ENCODE measurements around the gene CEBPZOS.

- TF ChIP-seq CTCF (IDR thresholded peaks at IDR 0.05) (no peak), EZH2 (IDR thresholded peaks at IDR 0.05) (no peak), EZH2phosphoT487 (IDR thresholded peaks at IDR 0.05) (no peak)
Observed at GRCh38 chr2:37190290-37190689, 6.0 kb upstream of the CEBPZOS start.

Measured in neural progenitor cell (in vitro differentiated cells).